Right atrium auricular region (tissue), 2 donors: ENCODE measurements around the gene VEPH1. TPM values are rescaled to one million over a fixed set of nuclear protein-coding genes. Genes with fewer than 3 reads are reported as not detected.

Experiments used
- DNase-seq: peaks from one replicate; pipeline ENCODE4 v3.0.0-alpha.2; 2019; ENCODE audit warnings: low spot score
- H3K27ac ChIP-seq, 2 donors: fragments of 200-600 bp; sonication (generic); 1 replicate in 1 of 2; 2 replicates in 1 of 2; pipeline ENCODE4 v1.5.1; 2016 to 2019
- H3K27me3 ChIP-seq, 2 donors: fragments of 200-600 bp; sonication (generic); one replicate each; pipeline versions ENCODE4 v1.5.1 to v1.6.0; 2017 to 2019
- H3K36me3 ChIP-seq: fragments of 200-600 bp; sonication (generic); one replicate; pipeline ENCODE4 v1.5.1; 2016
- H3K4me1 ChIP-seq, 2 donors: fragments of 200-600 bp; sonication (generic); one replicate each; pipeline versions ENCODE4 v1.5.1 to v1.6.0; 2017 to 2019
- H3K4me3 ChIP-seq, 2 donors: fragments of 200-600 bp; sonication (generic); 1 replicate in 1 of 2; 2 replicates in 1 of 2; pipeline ENCODE4 v1.5.1; 2017 to 2019; ENCODE audit warnings: mild to moderate bottlenecking in 1 of 2, moderate library complexity in 1 of 2
- H3K9me3 ChIP-seq, 2 donors: fragments of 200-600 bp; sonication (generic); one replicate each; pipeline ENCODE4 v1.5.1; 2019
- total RNA-seq, 2 donors: library from RNA; depleted of rRNA; stranded (reverse); fragments of >200 nt; gene quantifications; one replicate each; pipeline ENCODE4 v1.1.0, GENCODE V29; 2016
- TF ChIP-seq, protein P1 (sequence below), 2 donors: fragments of 200-600 bp; sonication (generic); IDR thresholded peaks; one replicate each; pipeline ENCODE4 v1.5.1; 2019; ENCODE audit warnings: antibody characterized with exemption in 2 of 2

VEPH1 gene
- total RNA-seq, 2 donors from 2014 or later = 0.48 to 0.86 TPM

DNA sequence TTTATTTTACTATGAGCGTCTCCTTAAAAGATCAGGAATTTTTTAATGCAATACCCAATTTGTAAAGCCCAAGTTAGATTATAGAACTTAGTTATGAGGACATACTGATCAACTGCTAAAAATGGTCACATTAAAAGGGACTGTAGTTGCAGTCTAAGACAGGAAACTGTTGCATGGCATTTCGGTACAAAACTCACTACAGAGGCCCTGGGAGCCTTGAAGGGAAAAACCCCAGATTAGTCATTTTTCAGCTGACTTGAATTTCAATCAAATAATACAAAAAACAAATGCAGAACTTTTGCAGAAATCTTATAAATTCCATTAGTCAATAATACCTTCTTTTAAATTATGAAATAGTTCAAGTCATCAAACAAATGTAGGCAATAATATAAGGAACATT, 73.5 kb downstream of the VEPH1 start:
- Histone ChIP-seq H3K27ac (no peak overlapping the region), H3K27me3 (no peaks in the 10 kb centered on the region), H3K9me3 (no peaks in the 10 kb centered on the region), H3K4me1 (no peaks in the 10 kb centered on the region), H3K4me3 (no peak overlapping the region), H3K36me3 (no peaks in the 10 kb centered on the region)
- DNase-seq = no peak
- TF ChIP-seq, protein P1, sequence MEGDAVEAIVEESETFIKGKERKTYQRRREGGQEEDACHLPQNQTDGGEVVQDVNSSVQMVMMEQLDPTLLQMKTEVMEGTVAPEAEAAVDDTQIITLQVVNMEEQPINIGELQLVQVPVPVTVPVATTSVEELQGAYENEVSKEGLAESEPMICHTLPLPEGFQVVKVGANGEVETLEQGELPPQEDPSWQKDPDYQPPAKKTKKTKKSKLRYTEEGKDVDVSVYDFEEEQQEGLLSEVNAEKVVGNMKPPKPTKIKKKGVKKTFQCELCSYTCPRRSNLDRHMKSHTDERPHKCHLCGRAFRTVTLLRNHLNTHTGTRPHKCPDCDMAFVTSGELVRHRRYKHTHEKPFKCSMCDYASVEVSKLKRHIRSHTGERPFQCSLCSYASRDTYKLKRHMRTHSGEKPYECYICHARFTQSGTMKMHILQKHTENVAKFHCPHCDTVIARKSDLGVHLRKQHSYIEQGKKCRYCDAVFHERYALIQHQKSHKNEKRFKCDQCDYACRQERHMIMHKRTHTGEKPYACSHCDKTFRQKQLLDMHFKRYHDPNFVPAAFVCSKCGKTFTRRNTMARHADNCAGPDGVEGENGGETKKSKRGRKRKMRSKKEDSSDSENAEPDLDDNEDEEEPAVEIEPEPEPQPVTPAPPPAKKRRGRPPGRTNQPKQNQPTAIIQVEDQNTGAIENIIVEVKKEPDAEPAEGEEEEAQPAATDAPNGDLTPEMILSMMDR (IDR thresholded peaks at IDR 0.05) = no peak

DNA sequence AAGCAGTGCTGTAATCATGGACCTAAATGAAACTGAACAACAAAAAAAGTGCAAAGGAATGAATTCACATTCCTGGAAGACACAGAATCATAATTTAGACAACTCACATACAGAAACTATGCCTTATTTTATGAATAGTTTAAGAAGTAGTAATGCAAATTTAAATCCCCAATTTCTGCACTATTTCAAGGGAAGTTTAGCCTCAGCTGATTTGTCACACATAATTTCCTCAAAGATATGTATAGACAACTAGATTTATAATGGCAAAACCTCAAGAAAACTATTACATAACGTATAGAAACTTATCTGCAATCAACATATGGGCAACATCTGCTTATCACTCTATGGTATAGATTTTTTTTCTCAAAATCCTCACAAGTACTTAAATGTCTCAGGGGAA, 74.4 kb downstream of the VEPH1 start:
- Histone ChIP-seq H3K4me3 (no peak overlapping the region), H3K9me3 (no peaks in the 10 kb centered on the region), H3K36me3 (no peaks in the 10 kb centered on the region), H3K27me3 (no peaks in the 10 kb centered on the region), H3K4me1 (no peaks in the 10 kb centered on the region), H3K27ac (no peak overlapping the region)
- TF ChIP-seq, protein P1 (IDR thresholded peaks at IDR 0.05) = no peak
- DNase-seq = no peak

DNA sequence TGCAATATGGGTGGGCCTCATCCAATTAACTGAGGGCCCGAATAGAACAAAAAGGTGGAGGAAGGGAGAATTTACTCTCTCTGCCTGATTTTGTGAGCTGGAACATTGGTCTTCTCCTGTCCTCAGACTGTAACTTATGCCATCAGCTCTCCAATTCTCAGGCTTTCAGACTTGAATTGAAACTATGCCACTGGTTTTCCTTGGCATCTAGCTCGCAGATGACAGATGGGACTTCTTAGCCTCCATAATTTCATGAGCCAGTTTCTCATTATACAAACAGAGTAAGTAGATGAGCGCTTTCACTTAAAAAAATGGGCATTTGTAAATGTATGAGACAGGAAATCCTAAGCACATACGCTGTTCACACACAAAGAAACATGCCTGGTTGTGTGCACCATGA, 75.3 kb downstream of the VEPH1 start:
- Histone ChIP-seq H3K27ac (no peak overlapping the region), H3K27me3 (no peaks in the 10 kb centered on the region), H3K4me3 (no peak overlapping the region), H3K9me3 (no peaks in the 10 kb centered on the region), H3K36me3 (no peaks in the 10 kb centered on the region), H3K4me1 (no peaks in the 10 kb centered on the region)
- no peak for DNase-seq
- TF ChIP-seq, protein P1 (IDR thresholded peaks at IDR 0.05) = no peak

DNA sequence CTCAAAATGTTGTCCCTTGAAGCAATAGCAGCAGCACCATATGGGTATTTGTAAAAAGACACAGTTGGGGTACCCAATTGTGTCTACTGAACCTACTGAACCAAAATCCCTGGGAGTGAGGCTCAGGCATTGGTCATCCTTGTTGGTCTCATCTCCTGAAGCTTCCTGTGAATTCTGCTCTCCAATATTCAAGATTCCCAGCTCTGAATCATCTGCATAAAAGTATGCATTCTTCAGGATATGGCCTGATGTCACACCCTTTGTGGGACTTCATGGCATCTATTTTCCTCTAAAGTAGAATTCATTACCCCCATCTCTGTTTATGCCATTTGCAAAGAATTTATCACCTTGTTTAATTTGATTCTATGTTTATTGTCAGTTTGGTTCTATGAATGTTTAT, 79.9 kb downstream of the VEPH1 start:
- Histone ChIP-seq H3K4me1 (no peaks in the 10 kb centered on the region), H3K4me3 (no peak overlapping the region), H3K27ac (no peak overlapping the region), H3K9me3 (no peaks in the 10 kb centered on the region), H3K27me3 (no peaks in the 10 kb centered on the region), H3K36me3 (no peaks in the 10 kb centered on the region)
- no peak for DNase-seq
- TF ChIP-seq, protein P1 (IDR thresholded peaks at IDR 0.05) = no peak

DNA sequence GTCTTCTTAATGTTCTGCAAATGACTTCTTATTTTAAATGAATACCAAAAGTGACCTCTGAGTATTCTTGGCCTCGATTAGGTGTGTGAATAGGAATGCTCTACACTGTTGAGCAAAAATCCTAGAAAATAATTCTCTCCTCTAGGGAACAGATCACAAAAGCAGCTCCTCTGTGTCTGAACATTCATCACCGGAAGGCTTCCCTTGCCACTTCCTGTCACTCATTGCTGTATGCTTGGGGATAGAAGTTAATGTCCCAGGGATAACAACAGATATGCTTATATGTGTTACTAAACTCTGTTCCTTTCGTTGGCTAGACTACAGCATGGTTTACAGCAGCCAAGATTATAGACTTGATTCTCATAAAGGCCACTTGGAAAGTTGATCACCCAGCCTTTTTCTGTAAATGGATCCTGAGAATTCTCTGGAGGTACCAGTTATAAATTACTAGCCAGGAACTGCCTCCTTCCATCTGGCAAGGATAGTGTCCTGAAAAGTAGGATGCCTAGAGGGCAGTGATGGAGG, 82.5 kb downstream of the VEPH1 start:
- DNase-seq = no peak
- TF ChIP-seq, protein P1 (IDR thresholded peaks at IDR 0.05) = no peak
- H3K4me1 ChIP-seq = no peaks in the 10 kb centered on the region
- no peak overlapping the region for H3K4me3 ChIP-seq
- no peaks in the 10 kb centered on the region for H3K36me3 ChIP-seq
- no peaks in the 10 kb centered on the region for H3K9me3 ChIP-seq
- no peak overlapping the region for H3K27ac ChIP-seq
- no peaks in the 10 kb centered on the region for H3K27me3 ChIP-seq

DNA sequence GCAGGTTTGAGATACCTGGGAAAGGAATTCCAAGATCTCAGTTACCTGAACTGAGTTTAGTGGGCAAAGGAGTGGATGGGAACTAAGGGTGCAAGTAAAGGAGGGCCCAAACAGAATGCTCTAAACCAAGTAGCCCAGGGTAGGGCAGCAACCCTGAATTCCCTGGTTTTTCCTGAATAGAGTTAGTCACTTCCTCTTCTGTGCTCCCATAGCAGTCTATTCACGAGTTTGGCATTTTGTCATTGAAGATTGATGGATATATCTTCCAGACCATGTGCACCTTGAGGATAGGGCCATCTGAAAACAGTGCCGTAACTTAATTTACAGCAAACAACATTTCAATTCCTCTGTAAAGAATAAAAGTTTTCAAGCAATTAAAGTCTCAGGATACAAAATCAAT, 85.1 kb downstream of the VEPH1 start:
- no peaks in the 10 kb centered on the region for H3K4me1 ChIP-seq
- H3K4me3 ChIP-seq = no peak overlapping the region
- H3K27ac ChIP-seq = no peak overlapping the region
- H3K36me3 ChIP-seq = no peaks in the 10 kb centered on the region
- H3K9me3 ChIP-seq = no peaks in the 10 kb centered on the region
- H3K27me3 ChIP-seq = no peaks in the 10 kb centered on the region
- TF ChIP-seq, protein P1 (IDR thresholded peaks at IDR 0.05) = no peak
- DNase-seq = no peak
